GM19397 (cell line): ENCODE data around the gene PRKN.

Experiments
- ATAC-seq: cut with Tn5 transposase; IDR thresholded peaks from one replicate; pipeline ENCODE4 v1.9.1; 2021; ENCODE audit warnings: mild to moderate bottlenecking, moderate library complexity; ENCODE audit not compliant: unreplicated experiment

The PRKN gene

DNA sequence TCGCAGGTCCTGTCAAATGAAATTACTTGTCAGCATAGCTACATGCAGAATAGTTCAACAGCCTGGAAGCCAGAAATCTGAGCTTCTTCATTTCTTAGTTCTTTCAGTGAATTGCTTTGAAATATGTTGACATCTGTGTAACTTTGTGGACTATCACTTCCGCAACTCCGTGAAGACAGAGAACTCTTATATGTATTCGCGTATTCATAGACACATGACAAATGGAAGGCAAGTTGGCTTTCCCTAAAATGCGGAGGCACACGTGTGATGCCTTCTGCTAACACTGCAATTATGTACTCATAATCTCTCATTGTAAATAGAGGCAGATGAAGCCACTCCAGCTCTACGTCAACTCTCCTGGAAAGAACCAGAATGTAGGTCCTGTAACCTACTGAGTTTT is 701.5 kb downstream of the PRKN start:
- ATAC-seq, result no peak

DNA sequence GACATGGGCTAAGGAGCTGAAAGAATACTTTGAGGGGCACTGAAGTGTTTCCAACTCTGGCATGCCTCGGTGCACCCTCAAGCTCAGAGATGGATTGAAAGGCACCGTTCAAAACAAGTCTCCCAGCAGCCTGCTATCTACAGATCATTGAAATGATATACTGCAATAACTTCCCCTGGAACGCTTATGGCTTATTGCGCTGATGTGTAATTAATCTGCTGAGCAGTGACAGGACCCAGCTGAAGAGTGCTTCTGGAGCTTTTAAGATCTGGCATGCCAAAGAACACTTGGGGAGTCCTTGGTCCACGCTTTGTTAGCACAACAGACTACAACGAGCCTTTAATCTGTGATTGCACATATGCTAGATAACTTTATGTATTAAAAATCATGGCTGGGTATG is 708.2 kb downstream of the PRKN start:
- no peak for ATAC-seq

- ATAC-seq, result no peak
Observed at GRCh38 chr6:162017536-162017935, 710.0 kb downstream of the PRKN start.

DNA sequence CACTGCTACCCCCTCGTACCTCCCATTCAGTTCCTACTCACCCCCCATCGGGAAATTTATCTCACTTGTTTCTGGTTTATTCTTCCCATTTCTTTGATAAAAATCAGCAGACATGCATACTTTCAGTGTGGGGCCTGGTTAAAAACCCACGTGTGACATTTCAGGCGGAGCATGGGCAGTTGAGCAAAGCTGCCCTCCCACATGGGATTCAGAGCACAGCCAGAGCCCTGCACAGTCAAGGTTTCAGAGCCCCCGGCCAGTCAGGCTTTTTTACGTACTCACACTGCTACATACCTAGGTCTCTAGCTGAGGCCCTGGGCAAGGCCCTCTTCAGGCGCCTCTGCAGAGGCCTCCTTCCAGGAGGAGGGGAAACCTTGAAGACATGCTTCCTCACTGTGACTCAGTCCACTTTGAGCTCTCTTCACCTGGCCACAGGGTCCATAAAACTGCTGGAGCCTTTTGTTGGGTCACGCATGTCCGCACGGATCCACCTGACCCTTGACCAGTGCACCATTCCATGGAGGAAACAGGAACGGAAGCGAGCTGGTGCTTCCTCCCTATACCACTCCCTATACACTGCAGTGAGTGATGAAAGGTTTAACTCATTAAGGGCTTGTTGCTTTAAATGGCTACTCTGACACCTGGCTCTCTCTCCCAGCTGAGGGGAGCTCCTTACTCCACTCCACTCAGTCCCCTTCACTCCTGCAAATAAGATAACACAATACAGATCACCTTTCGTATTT is 713.3 kb downstream of the PRKN start:
- no peak for ATAC-seq

DNA sequence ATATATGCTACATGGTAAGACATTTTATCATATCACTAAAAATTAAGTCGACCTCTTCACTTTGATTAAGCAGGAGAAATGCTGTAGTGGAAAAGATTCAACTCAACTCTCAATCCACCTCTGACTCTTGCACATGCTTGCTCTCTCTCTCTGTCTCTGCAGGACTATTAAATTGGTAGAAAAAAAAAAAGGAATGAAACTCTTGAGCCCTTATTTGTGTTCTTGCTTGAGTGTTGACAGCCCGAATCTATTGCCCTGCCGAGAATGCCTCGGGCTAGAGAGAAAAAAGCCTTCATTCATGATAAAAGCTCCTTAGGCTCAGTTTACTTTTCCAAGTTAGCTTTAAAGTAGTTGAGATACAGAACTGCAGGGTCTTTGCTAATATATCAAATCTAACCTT is 722.2 kb downstream of the PRKN start:
- no peak for ATAC-seq

GRCh38 chr6:161996783-161997182 is 730.8 kb downstream of the PRKN start:
- ATAC-seq, result no peak

DNA sequence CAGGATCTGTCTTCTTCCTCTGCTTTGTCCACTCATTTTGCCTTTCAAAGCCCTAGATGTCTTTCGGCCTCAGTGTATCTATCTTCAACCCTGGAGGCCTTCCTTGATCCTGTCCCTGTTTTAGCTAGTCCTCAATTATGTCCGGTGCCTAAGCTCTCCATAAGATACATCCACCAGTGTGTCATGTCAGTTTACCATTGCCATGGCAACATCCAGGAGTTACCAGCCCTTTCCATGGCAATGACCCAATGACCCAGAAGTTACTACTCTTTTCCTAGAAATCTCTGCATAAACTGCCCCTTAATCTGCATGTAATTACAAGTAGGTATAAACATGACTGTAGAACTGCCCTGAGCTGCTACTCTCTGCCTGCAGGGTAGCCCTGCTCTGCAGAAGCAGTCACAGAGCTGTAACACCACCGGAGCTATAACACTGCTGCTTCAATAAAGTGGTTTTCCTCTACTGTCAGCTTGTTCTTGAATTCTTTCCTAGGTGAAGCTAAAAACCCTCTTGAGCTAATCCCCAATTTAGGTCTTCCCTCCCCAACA is 741.6 kb downstream of the PRKN start:
- no peak for ATAC-seq

- ATAC-seq, result no peak
Observed at GRCh38 chr6:161984713-161985112, 742.9 kb downstream of the PRKN start.

GRCh38 chr6:161976553-161976952 is 751.0 kb downstream of the PRKN start:
- no peak for ATAC-seq

- ATAC-seq, result no peak
Observed at GRCh38 chr6:161973064-161973463, 754.5 kb downstream of the PRKN start.

GRCh38 chr6:161971043-161971442 is 756.5 kb downstream of the PRKN start:
- no peak for ATAC-seq

GRCh38 chr6:161963634-161964234 is 763.8 kb downstream of the PRKN start:
- no peak for ATAC-seq

DNA sequence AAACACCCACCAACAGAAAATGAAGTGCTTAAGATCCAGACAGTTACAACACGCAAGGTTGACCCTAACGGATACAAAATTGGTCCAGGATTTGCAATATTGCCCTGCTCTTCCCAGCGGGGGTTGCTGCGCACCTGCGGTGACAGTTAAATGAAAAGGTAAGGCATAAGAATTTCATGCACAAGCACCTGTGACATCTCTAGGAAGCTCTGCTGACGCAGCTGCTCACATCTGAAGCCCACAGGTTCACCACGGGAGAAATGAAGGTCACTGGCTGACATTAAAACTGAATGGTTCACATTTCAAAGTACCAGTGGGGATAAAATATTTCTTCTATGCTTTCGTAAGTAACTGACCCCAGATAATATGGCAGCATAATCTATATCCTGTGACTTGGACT is 764.4 kb downstream of the PRKN start:
- ATAC-seq, result no peak

- no peak for ATAC-seq
Observed at GRCh38 chr6:161961796-161962195, 765.8 kb downstream of the PRKN start.

GRCh38 chr6:161961046-161961445 is 766.5 kb downstream of the PRKN start:
- ATAC-seq, result no peak

GRCh38 chr6:161959072-161959471 is 768.5 kb downstream of the PRKN start:
- ATAC-seq, result no peak

- no peak for ATAC-seq
Observed at GRCh38 chr6:161956082-161956481, 771.5 kb downstream of the PRKN start.

DNA sequence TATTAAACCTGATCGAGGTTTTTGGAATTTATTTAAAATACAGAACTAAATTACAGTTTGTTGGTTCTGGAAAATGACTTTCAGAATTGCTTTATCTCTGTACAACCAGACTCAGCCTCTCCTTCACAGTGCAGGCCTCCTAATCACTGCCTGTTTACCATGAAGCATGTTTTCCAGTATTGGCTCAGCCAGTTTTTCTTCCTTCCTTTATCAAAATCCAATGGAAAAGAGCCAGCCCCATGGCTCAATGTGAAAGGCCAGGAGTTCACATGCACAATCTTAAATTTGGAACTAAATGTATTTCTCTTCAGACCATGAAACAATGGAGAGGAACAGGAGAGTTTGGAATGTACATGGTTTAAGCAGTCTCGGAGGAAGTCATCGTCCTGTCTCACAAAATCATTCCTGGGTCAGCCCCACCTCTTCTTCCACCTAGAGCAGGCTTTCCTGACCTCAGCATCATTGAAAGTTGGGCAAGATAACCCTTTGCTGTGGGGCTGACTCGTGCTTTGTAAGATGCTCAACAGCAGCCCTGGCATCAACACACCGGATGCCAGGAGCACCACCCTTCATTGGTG is 772.8 kb downstream of the PRKN start:
- no peak for ATAC-seq

DNA sequence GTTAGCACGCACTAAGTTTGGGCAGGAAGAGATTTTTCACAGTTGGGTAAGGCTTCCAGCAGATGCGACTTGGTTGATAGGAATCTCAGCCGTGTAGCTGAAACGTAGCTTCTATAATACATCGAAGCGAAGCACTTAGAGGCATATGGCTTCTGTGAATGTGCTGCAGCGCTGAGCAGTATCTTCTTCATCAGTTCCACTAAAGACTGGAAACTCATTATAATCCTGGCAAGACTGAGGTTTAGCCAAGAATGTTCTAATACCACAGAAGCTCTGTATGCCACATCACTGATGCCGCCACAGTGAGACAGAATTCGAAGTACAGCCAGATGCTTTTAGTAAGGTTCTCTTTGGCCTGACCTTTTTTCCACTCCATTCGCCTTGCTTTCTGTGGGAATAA is 773.5 kb downstream of the PRKN start:
- no peak for ATAC-seq

GRCh38 chr6:161951126-161951525 is 776.4 kb downstream of the PRKN start:
- ATAC-seq, result no peak

DNA sequence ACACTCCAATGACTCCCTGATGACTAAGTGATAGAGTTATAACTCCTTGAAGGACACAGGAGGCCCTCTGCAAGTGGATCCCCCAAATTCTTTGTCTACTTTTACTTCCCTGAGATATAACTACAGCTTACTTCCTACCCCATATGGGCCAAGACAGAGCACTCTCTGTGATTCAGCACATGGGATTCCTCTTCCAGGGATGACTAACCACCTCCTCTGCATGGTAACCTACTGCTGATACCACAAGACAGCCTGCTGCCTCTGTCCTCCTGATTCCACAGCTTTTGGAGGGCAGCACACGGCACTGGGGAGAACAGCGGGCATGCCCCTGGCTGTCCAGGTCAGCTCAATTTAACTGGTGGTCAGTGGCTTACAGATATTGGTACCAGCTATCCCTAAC is 778.0 kb downstream of the PRKN start:
- ATAC-seq, result no peak

GRCh38 chr6:161948462-161948861 is 779.1 kb downstream of the PRKN start:
- ATAC-seq, result no peak
